SJCRH30 (cell line): ENCODE results near the gene ATAD1. TPM values are rescaled to one million over a fixed set of nuclear protein-coding genes. Genes with fewer than 3 reads are reported as not detected.
A peak's percentile ranks its signal among the peaks of the same experiment; 100 is the strongest.
"Not testable (repeated sequence)": the region's sequence is repeated elsewhere in the genome, so short reads cannot be mapped to it uniquely, and the experiment has no call there.

Experiments used
- DNase-seq, 2 experiments: peaks; one replicate each; pipeline ENCODE4 v3.0.0-alpha.2; 2015 to 2020
- H3K27ac ChIP-seq: fragments of 250-450 bp; sonication (Bioruptor Pico); 2 replicates; pipeline ENCODE4 v1.5.1; 2020; ENCODE audit warnings: mild to moderate bottlenecking, moderate library complexity
- H3K27me3 ChIP-seq: fragments of 250-450 bp; sonication (Bioruptor Pico); 2 replicates; pipeline ENCODE4 v1.5.1; 2020; ENCODE audit warnings: mild to moderate bottlenecking, moderate library complexity
- H3K36me3 ChIP-seq: fragments of 250-450 bp; sonication (Bioruptor Pico); 2 replicates; pipeline ENCODE4 v1.5.1; 2020; ENCODE audit warnings: mild to moderate bottlenecking, moderate library complexity
- H3K4me1 ChIP-seq: fragments of 250-450 bp; sonication (Bioruptor Pico); 2 replicates; pipeline ENCODE4 v1.5.1; 2020; ENCODE audit warnings: mild to moderate bottlenecking, moderate library complexity
- H3K4me3 ChIP-seq: fragments of 250-450 bp; sonication (Bioruptor Pico); 2 replicates; pipeline ENCODE4 v1.5.1; 2020; ENCODE audit warnings: mild to moderate bottlenecking, moderate library complexity
- H3K9me3 ChIP-seq: fragments of 250-450 bp; sonication (Bioruptor Pico); replicated peaks from 2 replicates; pipeline ENCODE4 v1.5.1; 2020; ENCODE audit warnings: mild to moderate bottlenecking, moderate library complexity
- total RNA-seq: library from RNA; depleted of rRNA; stranded (reverse); fragments of >200 nt; shearing (Covaris generic); gene quantifications from 2 replicates; pipeline ENCODE4 v1.2.3, GENCODE V29; 2014; rRNA removed

ATAD1 gene, protein sequence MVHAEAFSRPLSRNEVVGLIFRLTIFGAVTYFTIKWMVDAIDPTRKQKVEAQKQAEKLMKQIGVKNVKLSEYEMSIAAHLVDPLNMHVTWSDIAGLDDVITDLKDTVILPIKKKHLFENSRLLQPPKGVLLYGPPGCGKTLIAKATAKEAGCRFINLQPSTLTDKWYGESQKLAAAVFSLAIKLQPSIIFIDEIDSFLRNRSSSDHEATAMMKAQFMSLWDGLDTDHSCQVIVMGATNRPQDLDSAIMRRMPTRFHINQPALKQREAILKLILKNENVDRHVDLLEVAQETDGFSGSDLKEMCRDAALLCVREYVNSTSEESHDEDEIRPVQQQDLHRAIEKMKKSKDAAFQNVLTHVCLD
- 26.3 and 28.2 TPM in 2 replicates for total RNA-seq

DNA sequence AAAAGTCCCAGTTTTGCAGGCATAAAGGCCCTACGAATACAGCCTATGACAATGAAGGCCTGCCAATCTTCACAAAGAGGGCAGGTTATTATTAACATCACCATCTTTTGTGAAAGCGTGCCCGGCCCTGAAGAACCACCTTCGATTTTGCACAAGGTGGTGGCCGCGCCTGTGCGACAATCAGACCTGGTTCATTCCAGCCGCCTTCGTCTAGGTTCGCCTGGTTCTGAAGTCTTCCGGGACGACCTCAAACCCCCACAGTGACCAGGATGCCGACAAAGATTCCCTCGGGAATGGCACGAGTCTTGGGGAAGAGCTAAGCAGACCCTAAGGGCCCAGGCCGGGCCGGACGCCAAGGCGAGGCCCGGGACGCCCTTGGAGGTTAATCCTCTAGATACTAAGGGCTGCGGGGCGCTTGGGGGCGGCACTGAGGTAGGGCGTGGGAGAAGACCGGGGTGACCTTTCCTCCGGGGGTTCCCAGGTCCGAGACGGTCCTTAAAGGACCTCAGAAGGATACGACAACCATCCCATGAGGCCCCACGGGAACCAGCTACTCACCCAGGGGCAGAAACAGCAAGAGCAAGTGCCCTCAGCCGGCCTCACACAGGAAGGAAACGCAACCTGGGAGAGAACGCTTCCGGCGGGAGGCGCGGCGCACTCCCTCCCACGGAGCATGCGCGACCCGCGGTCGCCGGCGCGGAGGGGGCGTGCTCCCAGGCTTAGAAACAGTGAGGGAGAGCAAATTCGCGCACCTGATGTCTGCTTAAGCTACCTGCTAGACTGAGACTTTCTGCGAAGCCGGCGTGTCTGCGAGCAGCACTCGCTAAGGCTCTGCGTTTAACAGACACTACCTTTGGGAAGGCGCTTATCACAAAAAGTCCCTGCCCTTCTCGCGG is at the start of gene ATAD1:
Gene ATAD1 (minus strand): TSS at position 618 of the 896 bp plus-strand sequence. CDS start 3,627 bp downstream, outside the sequence.
- H3K9me3 ChIP-seq: no peaks in the 10 kb centered on the region
- DNase-seq: peak; percentile 82
- H3K4me1 ChIP-seq: peaks cover 4% of the 10 kb centered on the region; the same call in 1 of the 2 replicates
- peak within 1 kb of the TSS; percentile 86 for H3K27ac ChIP-seq
- H3K36me3 ChIP-seq: peaks cover 4% of the 10 kb centered on the region; the same call in 1 of the 2 replicates
- no peaks in the 10 kb centered on the region for H3K27me3 ChIP-seq
- H3K4me3 ChIP-seq: peak within 1 kb of the TSS; percentile 73

DNA sequence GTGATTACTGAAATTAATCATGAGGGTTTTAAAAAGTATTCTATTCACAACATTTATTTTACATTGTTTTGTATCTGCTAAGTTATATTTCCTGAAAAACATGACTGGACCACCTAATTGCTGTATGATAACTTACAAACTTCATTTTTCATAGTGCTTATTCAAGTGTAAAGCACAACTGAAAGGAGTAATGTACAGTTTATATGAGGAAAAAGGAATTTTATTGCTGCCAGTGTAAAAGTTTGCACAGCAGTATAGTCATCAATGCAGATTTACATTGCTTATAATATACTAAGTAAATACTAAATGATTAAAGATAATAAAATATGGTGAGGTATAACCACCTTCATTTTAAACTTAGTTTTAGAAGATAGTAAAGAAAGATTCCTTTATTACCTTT is 49.4 kb upstream of the ATAD1 start:
- DNase-seq: no peak
- no peak overlapping the region for H3K27ac ChIP-seq
- no peaks in the 10 kb centered on the region for H3K27me3 ChIP-seq

DNA sequence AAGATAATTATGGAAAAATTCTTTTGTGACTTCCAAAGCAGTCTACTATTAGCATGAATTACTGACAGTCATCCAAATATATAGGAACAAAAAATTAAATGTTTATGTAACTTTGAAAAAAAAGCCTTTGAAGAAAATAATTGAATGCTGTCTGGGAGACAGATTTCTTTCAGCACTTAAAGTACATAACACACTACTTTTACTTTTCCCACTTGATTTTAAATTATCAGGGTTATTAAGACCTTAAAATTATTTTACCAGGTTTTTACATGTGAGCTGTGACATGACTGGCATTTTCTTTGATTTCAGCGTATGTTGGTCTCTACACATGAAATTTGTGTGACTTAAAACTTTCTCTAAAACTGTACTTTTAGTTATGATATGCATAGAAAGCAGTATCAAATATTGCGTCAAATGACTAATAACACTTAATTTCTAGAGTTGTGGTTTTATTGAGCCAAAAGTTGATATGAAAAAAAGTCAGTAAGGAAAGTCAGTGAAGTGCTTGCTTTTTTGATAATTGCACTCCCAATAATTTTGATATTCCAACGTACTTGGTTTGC is 48.5 kb upstream of the ATAD1 start:
- Histone ChIP-seq H3K4me1 (no peaks in the 10 kb centered on the region), H3K27me3 (no peaks in the 10 kb centered on the region), H3K9me3 (no peaks in the 10 kb centered on the region), H3K36me3 (no peaks in the 10 kb centered on the region), H3K27ac (no peak overlapping the region), H3K4me3 (peak overlapping the region; percentile 87)
- no peak for DNase-seq

More for the DNA sequence above, 49.4 kb upstream of the ATAD1 start:
- Histone ChIP-seq H3K36me3 (no peaks in the 10 kb centered on the region), H3K4me1 (no peaks in the 10 kb centered on the region), H3K4me3 (no peak overlapping the region), H3K9me3 (no peaks in the 10 kb centered on the region)

DNA sequence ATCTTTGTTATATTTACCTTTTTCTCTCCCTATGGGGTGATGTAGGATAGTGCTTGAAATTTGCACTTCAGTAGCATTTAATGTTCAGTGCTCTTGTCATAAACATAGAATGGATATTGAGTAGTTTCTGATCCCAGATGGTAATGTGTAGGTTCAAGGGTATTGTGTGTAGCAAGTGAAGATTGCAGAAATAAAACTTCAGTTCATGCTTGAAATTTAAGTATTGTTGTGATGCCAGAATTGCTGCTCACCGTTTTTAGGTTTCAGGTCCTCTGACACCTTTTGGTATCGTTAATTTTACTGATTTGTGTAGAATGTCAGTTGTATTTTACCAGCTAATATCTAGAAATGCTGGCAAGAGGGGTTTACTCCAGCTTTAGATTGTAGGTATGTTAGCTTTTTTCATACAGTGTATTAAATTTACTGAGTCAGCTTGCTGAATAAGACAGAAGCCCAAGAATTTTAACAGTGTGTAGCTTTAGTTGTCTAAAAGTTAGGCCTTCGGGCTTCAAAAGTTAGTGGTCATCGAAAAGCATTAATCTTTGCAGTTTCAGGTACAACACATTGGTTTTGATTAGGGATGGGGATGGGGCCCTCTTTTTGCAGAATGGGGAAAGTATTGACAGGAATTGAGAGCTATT is 47.3 kb upstream of the ATAD1 start:
- H3K36me3 ChIP-seq: no peaks in the 10 kb centered on the region
- H3K4me1 ChIP-seq: no peaks in the 10 kb centered on the region
- no peaks in the 10 kb centered on the region for H3K27me3 ChIP-seq
- peak overlapping the region; percentile 87 for H3K4me3 ChIP-seq
- no peak overlapping the region for H3K27ac ChIP-seq
- H3K9me3 ChIP-seq: no peaks in the 10 kb centered on the region
- DNase-seq: no peak

DNA sequence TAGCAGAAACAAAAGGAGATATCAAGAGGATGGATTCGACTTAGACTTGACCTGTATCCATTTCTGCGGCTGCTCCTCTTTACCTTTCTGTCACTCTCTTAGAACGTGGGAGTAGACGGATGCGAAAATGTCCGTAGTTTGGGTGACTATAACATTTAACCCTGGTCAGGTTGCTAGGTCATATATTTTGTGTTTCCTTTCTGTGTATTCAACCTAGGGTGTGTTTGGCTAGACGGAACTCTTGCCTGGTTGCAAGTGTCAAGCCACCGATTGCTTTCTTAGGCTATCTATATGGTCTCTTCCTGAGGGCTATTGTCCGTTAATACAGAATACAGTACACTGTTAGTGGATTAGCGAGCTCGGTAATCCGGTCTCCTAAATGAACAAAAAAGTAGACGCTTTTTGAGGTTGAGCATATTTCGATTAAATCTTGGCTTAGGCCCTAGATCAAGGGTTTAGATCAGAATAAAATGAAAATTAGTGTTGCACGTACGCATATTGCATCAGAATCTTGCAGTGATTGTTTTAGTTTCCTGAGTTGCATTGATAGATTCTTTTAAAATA is 46.6 kb upstream of the ATAD1 start:
- H3K27ac ChIP-seq: 0 out of 2 replicates have a peak overlapping the region, but pooled peaks have one; percentile 8
- H3K4me1 ChIP-seq: no peaks in the 10 kb centered on the region
- peak in 1 of 2 experiments; percentile 34 for DNase-seq
- H3K9me3 ChIP-seq: no peaks in the 10 kb centered on the region
- no peaks in the 10 kb centered on the region for H3K27me3 ChIP-seq
- H3K36me3 ChIP-seq: no peaks in the 10 kb centered on the region
- peak overlapping the region; percentile 87 for H3K4me3 ChIP-seq

DNA sequence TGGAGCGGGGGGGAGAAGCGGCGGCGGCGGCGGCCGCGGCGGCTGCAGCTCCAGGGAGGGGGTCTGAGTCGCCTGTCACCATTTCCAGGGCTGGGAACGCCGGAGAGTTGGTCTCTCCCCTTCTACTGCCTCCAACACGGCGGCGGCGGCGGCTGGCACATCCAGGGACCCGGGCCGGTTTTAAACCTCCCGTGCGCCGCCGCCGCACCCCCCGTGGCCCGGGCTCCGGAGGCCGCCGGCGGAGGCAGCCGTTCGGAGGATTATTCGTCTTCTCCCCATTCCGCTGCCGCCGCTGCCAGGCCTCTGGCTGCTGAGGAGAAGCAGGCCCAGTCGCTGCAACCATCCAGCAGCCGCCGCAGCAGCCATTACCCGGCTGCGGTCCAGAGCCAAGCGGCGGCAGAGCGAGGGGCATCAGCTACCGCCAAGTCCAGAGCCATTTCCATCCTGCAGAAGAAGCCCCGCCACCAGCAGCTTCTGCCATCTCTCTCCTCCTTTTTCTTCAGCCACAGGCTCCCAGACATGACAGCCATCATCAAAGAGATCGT is 46.0 kb upstream of the ATAD1 start:
- H3K4me1 ChIP-seq, H3K9me3 ChIP-seq, H3K36me3 ChIP-seq, H3K27me3 ChIP-seq: not testable (repeated sequence)
- peak; percentile 13 to 50 for DNase-seq
- H3K4me3 ChIP-seq: peak overlapping the region; percentile 87
- peak overlapping the region; percentile 8; the same call in 1 of the 2 replicates for H3K27ac ChIP-seq

DNA sequence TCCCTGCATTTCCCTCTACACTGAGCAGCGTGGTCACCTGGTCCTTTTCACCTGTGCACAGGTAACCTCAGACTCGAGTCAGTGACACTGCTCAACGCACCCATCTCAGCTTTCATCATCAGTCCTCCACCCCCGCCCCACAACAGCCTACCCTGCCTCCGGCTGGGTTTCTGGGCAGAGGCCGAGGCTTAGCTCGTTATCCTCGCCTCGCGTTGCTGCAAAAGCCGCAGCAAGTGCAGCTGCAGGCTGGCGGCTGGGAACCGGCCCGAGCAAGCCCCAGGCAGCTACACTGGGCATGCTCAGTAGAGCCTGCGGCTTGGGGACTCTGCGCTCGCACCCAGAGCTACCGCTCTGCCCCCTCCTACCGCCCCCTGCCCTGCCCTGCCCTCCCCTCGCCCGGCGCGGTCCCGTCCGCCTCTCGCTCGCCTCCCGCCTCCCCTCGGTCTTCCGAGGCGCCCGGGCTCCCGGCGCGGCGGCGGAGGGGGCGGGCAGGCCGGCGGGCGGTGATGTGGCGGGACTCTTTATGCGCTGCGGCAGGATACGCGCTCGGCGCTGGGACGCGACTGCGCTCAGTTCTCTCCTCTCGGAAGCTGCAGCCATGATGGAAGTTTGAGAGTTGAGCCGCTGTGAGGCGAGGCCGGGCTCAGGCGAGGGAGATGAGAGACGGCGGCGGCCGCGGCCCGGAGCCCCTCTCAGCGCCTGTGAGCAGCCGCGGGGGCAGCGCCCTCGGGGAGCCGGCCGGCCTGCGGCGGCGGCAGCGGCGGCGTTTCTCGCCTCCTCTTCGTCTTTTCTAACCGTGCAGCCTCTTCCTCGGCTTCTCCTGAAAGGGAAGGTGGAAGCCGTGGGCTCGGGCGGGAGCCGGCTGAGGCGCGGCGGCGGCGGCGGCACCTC is 45.3 kb upstream of the ATAD1 start, which contains the start of the genes KLLN and PTEN:
Gene KLLN (minus strand): TSS at position 481 of the 891 bp plus-strand sequence. CDS start 1,046 bp downstream, outside the sequence.
Gene PTEN (plus strand): TSS at position 573 of the 891 bp plus-strand sequence. CDS start 845 bp downstream, outside the sequence.
- H3K27ac ChIP-seq: peak within 1 kb of the TSS; percentile 54
- H3K4me3 ChIP-seq: peak within 1 kb of the TSS; percentile 87
- no peaks in the 10 kb centered on the region for H3K9me3 ChIP-seq
- no peaks in the 10 kb centered on the region for H3K4me1 ChIP-seq
- DNase-seq: peak; percentile 81
- no peaks in the 10 kb centered on the region for H3K36me3 ChIP-seq
- H3K27me3 ChIP-seq: no peaks in the 10 kb centered on the region

DNA sequence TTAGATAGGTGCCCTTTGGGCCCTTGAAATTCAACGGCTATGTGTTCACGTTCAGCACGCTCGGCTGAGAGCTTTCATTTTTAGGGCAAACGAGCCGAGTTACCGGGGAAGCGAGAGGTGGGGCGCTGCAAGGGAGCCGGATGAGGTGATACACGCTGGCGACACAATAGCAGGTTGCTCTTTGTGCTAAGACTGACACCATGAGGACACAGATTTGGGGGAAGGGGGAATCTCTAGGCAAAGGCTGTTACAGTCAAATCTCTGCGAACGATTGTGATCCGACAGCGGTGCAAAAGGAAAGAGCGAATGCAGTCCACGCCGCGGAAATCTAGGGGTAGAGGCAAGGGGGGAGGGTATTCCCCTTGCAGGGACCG is 44.6 kb upstream of the ATAD1 start:
- Histone ChIP-seq H3K27me3 (no peaks in the 10 kb centered on the region), H3K27ac (no peak overlapping the region), H3K4me3 (peak overlapping the region; percentile 87), H3K36me3 (no peaks in the 10 kb centered on the region), H3K4me1 (no peaks in the 10 kb centered on the region), H3K9me3 (no peaks in the 10 kb centered on the region)
- no peak for DNase-seq

DNA sequence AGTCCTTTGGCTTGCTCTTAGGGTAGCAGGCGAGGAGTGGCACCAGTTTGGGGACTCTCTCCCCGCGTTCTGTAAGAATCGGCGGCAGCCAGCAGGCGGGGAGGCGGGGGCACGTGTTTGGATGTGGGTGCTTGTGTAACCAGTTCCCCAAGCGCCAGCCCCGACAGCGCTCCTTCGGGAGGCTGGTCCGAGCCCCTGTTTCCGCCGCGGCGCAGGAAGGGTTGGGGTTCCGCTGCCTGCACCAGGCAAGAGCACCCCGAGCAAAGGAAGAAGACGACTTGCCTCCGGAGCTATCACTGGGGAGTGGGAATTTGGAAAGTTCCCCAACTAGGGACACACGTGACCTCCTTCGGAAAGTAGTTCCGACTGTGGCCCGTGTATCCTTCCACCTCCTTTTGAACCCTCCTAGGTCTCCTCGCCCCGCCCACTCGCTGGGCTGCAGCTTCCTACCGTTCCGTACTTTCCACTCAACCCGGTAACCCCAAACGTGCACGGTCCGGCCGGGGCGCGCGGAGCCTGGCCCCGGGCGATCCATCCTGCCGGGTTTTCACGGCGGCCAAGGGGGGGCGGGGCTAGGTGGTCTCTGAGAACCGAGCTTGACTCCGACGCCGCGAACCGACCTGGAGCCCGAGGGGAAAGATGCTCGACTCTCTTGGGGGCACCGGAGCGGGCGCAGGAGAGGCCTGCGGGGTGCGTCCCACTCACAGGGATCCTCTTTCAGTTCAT is 44.1 kb upstream of the ATAD1 start:
- Histone ChIP-seq H3K9me3 (no peaks in the 10 kb centered on the region), H3K4me3 (peak overlapping the region; percentile 87), H3K27me3 (no peaks in the 10 kb centered on the region), H3K4me1 (no peaks in the 10 kb centered on the region), H3K27ac (no peak overlapping the region), H3K36me3 (no peaks in the 10 kb centered on the region)
- DNase-seq: peak; percentile 76 to 80

DNA sequence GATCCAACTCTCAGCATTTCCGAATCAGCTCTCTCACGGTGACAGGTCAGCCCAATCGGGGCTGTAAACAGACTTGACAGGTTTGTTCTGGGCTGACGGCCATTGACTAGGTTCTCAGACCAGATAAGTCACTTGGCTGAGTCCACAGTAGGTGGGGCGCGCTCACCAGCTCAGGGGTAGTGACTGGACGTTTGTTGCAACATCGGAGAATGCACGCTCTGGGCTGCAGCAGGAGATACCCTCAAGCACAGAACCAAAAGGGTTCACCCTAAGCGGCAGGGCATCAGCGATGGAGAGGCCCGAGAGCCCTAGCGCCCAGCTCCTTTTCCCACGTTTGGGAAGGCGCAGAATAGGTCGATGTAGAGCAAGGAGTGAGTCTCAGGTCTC is 43.5 kb upstream of the ATAD1 start:
- H3K36me3 ChIP-seq: no peaks in the 10 kb centered on the region
- no peaks in the 10 kb centered on the region for H3K4me1 ChIP-seq
- H3K27me3 ChIP-seq: no peaks in the 10 kb centered on the region
- no peaks in the 10 kb centered on the region for H3K9me3 ChIP-seq
- no peak overlapping the region for H3K27ac ChIP-seq
- no peak overlapping the region for H3K4me3 ChIP-seq
- DNase-seq: no peak

DNA sequence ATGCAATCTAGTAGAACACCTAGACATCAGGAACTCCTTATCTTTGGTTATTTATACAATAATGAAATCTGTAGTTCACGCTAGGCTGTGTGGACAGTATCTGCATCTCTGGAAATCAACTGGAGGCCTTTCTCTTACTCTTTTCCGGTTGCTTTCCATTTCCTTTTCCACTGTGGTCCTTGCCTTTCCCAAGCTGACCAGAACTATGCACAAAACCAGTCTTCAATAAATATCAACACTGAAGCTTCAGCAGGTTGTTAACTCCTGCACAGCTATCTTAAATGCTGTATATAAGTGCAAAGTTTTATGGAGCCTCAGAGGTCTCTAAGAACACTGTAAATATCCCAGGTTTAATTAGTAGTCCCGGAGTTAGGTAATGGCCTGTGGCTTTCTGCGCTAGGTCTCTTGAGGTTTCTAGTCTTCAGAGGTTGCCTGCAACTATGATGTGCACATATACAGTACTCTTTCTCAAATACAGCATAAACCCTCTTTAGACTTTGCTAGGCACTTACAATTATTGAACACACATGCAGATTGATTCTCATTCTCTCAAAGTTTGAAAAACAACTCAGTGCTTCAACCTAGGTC is 42.9 kb upstream of the ATAD1 start:
- no peak overlapping the region for H3K4me3 ChIP-seq
- H3K27ac ChIP-seq: no peak overlapping the region
- H3K4me1 ChIP-seq: no peaks in the 10 kb centered on the region

DNA sequence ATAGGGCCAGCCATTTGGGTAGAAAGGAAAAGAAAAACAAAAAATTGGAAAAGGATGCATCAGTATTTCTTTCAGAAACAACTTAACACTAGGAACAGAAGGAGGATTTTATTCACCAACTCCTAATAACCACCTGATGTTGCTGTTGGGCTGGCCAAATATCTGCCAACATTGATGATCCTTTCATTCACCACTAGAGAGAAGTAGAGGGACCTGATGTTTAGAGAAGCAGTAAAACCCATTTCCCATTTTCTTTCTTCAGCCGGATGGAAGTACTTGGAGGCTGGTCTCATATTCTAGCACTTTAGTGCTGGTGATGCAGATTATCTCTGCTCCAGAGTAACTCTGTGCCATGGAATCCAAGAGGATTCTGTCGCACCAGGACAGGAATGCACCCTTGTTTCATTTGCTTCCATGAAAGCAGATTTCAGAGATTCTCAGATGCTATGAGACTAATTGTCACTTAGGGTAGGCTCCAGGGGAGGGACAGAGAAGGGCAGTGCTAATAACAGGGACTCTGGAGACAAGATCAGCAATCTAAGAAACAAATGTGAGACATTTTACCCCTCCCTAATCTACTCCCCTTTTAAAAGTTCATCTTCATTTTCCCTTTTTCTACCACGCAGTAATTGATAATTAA is 42.2 kb upstream of the ATAD1 start:
- Histone ChIP-seq H3K27ac (no peak overlapping the region), H3K4me3 (no peak overlapping the region), H3K27me3 (no peaks in the 10 kb centered on the region), H3K4me1 (no peaks in the 10 kb centered on the region), H3K9me3 (no peaks in the 10 kb centered on the region), H3K36me3 (no peaks in the 10 kb centered on the region)
- peak in 1 of 2 experiments; percentile 26 for DNase-seq

More for the DNA sequence above, 42.9 kb upstream of the ATAD1 start:
- DNase-seq: no peak
- H3K36me3 ChIP-seq: no peaks in the 10 kb centered on the region
- H3K27me3 ChIP-seq: no peaks in the 10 kb centered on the region
- no peaks in the 10 kb centered on the region for H3K9me3 ChIP-seq
